Erythroblast (primary cell): ENCODE data around the gene RNF114.

Experiments used
- GATA1 ChIP-seq: IDR thresholded peaks from 2 replicates; pipeline ENCODE4 v1.6.1; 2011; ENCODE audit warnings: low read depth, mild to moderate bottlenecking, control low read depth, low read length, moderate library complexity
- POLR2A ChIP-seq: IDR thresholded peaks from 2 replicates; pipeline ENCODE4 v1.6.1; 2011; ENCODE audit warnings: mild to moderate bottlenecking, low read length

- TF ChIP-seq POLR2A (no peak), GATA1 (no peak)
Observed at GRCh38 chr20:49970498-49970897, 34.3 kb downstream of the RNF114 start.
